Gastroesophageal sphincter (tissue), 4 donors: Measurements from ENCODE around the gene TECTA. TPM values are rescaled to one million over a fixed set of nuclear protein-coding genes. Genes with fewer than 3 reads are reported as not detected.

Experiments used
- ATAC-seq: fragments of 150-250 bp; one replicate; pipeline ENCODE4 v1.9.1; 2016; ENCODE audit warnings: mild to moderate bottlenecking, moderate library complexity
- H3K27ac ChIP-seq, 4 donors: fragments of 200-600 bp; sonication (generic) in 3 of 4; 1 replicate in 3 of 4; 2 replicates in 1 of 4; pipeline ENCODE4 v1.5.1; 2016 to 2019
- H3K27me3 ChIP-seq: fragments of 200-600 bp; sonication (generic); one replicate; pipeline ENCODE4 v1.5.1; 2019
- H3K36me3 ChIP-seq, 2 donors: fragments of 200-600 bp; sonication (generic); one replicate each; pipeline ENCODE4 v1.5.1; 2019; ENCODE audit warnings: control low read depth in 1 of 2
- H3K4me1 ChIP-seq, 3 donors: fragments of 200-600 bp; sonication (generic); 1 replicate in 2 of 3; 2 replicates in 1 of 3; pipeline ENCODE4 v1.5.1; 2016 to 2019; ENCODE audit warnings: control low read depth in 2 of 3
- H3K4me3 ChIP-seq, 2 donors: fragments of 200-600 bp; sonication (generic); one replicate each; pipeline ENCODE4 v1.5.1; 2019; ENCODE audit warnings: mild to moderate bottlenecking in 1 of 2, moderate library complexity in 1 of 2
- H3K9me3 ChIP-seq, 3 donors: fragments of 200-600 bp; sonication (generic); one replicate each; pipeline ENCODE4 v1.5.1; 2017 to 2019; ENCODE audit warnings: control low read depth in 2 of 3
- CTCF ChIP-seq, 4 experiments: fragments of 200-600 bp in 2 of 4; fragments of 450-650 bp in 2 of 4; sonication (generic) in 1 of 4; IDR thresholded peaks; one replicate each; pipeline ENCODE4 v1.5.1; 2017 to 2019; ENCODE audit warnings: antibody characterized with exemption in 4 of 4, mild to moderate bottlenecking in 2 of 4, moderate library complexity in 2 of 4
- EP300 ChIP-seq: sonication (generic); formaldehyde crosslinking; IDR thresholded peaks from one replicate; pipeline ENCODE4 v1.6.1; 2017; ENCODE audit warnings: antibody characterized with exemption, mild to moderate bottlenecking
- POLR2A ChIP-seq, 2 donors: fragments of 450-650 bp; IDR thresholded peaks; one replicate each; pipeline ENCODE4 v1.6.1; 2017; ENCODE audit warnings: antibody characterized with exemption in 2 of 2, mild to moderate bottlenecking in 2 of 2, moderate library complexity in 1 of 2
- POLR2AphosphoS5 ChIP-seq: sonication (generic); formaldehyde crosslinking; IDR thresholded peaks from one replicate; pipeline ENCODE4 v1.6.1; 2017; ENCODE audit warnings: antibody characterized with exemption
- WGBS, 2 donors: methylation state at CpG; one replicate each; pipeline ENCODE4 v1.1.5; 2018; ENCODE audit warnings: low coverage in 1 of 2; 5-methylcytosine and 5-hydroxymethylcytosine counted together
- total RNA-seq, 4 donors: library from RNA; depleted of rRNA; stranded (reverse); fragments of >200 nt; gene quantifications; one replicate each; pipeline ENCODE4 v1.1.0, GENCODE V29; 2016

Gene TECTA
- total RNA-seq, 4 donors from 2014 or later = 0.35 to 1.3 (median 0.78) TPM; not detected in 1

DNA sequence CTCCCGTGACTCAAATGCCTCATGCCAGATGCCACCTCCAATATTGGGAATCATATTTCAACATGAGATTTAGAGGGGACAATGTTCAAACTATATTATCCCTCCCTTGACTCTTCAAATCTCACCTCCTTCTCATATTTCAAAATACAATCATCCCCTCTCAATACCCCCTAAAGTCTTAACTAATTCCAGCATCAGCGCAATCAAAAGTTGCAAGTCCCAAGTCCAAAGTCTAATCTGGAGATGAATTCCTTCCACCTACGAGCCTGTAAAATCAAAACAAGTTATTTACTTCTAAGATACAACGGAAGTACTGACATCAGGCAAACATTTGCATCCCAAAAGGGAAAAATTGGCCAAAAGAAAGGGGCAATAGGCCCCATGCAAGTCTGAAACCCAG lies 124.3 kb downstream of the TECTA start:
- Histone ChIP-seq H3K27ac (no peak overlapping the region), H3K4me1 (no peaks in the 10 kb centered on the region), H3K9me3 (peaks cover 0 to 4% (median 0%) of the 10 kb centered on the region in 3 donors), H3K4me3 (no peak overlapping the region), H3K36me3 (no peaks in the 10 kb centered on the region), H3K27me3 (peaks cover 24% of the 10 kb centered on the region)
- WGBS, 2 donors = 76 to 79% methylated on average over 4 of the region's 4 CpGs
- TF ChIP-seq POLR2A (IDR thresholded peaks at IDR 0.05) (no peak), CTCF (IDR thresholded peaks at IDR 0.05) (no peak), EP300 (no peak), POLR2AphosphoS5 (no peak)
- no peak for ATAC-seq

GRCh38 chr11:121226415-121227263 lies 125.6 kb downstream of the TECTA start:
- Histone ChIP-seq H3K27me3 (peaks cover 24% of the 10 kb centered on the region), H3K36me3 (no peaks in the 10 kb centered on the region), H3K9me3 (peaks cover 0 to 4% (median 0%) of the 10 kb centered on the region in 3 donors), H3K4me1 (no peaks in the 10 kb centered on the region), H3K27ac (no peak overlapping the region), H3K4me3 (no peak overlapping the region)
- TF ChIP-seq POLR2AphosphoS5 (no peak), EP300 (no peak), CTCF (IDR thresholded peaks at IDR 0.05) (no peak), POLR2A (IDR thresholded peaks at IDR 0.05) (no peak)
- ATAC-seq = no peak
- WGBS, 2 donors = 83% methylated on average over 1 of the region's 1 CpG; no CpG with 5 or more reads in 1 of the 2 donors

DNA sequence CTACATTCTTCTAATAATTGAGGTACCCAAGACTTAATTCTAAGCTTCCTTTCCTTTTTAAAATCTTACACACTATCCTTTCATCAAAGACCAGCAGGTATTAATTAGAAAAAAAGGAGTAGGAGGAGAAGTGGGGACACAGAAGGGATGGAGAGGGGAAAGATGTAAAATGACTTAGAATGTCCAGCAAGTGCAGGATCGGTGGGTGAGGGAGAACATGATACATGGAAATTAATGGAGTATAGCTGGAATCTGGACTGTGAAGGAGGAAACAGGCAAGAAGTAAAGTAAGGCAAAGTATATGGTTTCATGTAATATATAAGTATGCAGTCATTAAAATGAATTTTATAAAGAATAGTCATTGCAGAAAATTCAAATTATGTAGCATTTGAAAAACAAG lies 127.8 kb downstream of the TECTA start:
- H3K27ac ChIP-seq = no peak overlapping the region
- peaks cover 0 to 4% (median 0%) of the 10 kb centered on the region in 3 donors for H3K9me3 ChIP-seq
- H3K4me1 ChIP-seq = no peaks in the 10 kb centered on the region
- ATAC-seq = no peak
- H3K27me3 ChIP-seq = peaks cover 10% of the 10 kb centered on the region
- WGBS, 2 donors = 60 to 80% methylated on average over 1 of the region's 1 CpG
- no peak overlapping the region for H3K4me3 ChIP-seq
- H3K36me3 ChIP-seq = no peaks in the 10 kb centered on the region
- TF ChIP-seq POLR2A (IDR thresholded peaks at IDR 0.05) (no peak), CTCF (IDR thresholded peaks at IDR 0.05) (no peak), POLR2AphosphoS5 (no peak), EP300 (no peak)

GRCh38 chr11:121229495-121230215 lies 128.6 kb downstream of the TECTA start:
- no peaks in the 10 kb centered on the region for H3K36me3 ChIP-seq
- no peak overlapping the region for H3K27ac ChIP-seq
- no peak for TF ChIP-seq POLR2AphosphoS5
- no peak for TF ChIP-seq POLR2A (IDR thresholded peaks at IDR 0.05)
- no peak for TF ChIP-seq CTCF (IDR thresholded peaks at IDR 0.05)
- TF ChIP-seq EP300 = no peak
- no peak for ATAC-seq
- no peaks in the 10 kb centered on the region for H3K4me1 ChIP-seq
- H3K9me3 ChIP-seq = peaks cover 0 to 4% (median 0%) of the 10 kb centered on the region in 3 donors
- H3K4me3 ChIP-seq = no peak overlapping the region
- WGBS, 2 donors = 77 to 79% methylated on average over 5 of the region's 5 CpGs
- peaks cover 15% of the 10 kb centered on the region for H3K27me3 ChIP-seq
